Stimulated activated CD8-positive, alpha-beta memory T cell treated with anti-CD3 and anti-CD28 coated beads, Interleukin-7, amount 100 ng/mL, for 48 hours (primary cell): ENCODE measurements around the gene FAM118A.
"Not testable (repeated sequence)": the region's sequence is repeated elsewhere in the genome, so short reads cannot be mapped to it uniquely, and the experiment has no call there.

Experiments used
- DNase-seq, 2 donors: peaks; one replicate each; pipeline ENCODE4 v3.0.0-alpha.2; 2020; ENCODE audit warnings: low read depth in 1 of 2; ENCODE audit errors: extremely low read depth in 1 of 2

Gene FAM118A

DNA sequence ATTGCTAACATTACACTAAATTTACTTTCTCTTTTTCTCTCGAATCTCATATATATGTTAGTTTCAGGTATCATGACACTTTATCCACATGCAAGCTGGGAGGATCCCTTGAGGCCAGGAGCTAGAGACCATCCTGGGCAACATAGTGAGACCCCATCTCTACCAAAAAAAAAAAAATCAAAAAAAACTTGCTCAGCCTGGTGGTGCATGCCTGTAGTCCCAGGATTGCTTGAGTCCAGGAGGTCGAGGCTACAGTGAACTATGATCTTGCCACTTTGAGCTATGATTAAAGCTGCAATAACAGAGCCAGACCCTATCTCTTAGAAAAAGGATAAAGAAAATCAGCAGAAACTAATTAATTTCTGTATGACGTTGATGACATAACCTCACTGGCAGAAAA, 28.7 kb upstream of the FAM118A start:
- no peak for DNase-seq

- DNase-seq = no peak
Measured at GRCh38 chr22:45284705-45285262, 24.9 kb upstream of the FAM118A start, which contains the start of gene UPK3A. UPK3A (plus strand) TSS chr22:45284949; CDS start chr22:45285014, 65 bp downstream.

DNA sequence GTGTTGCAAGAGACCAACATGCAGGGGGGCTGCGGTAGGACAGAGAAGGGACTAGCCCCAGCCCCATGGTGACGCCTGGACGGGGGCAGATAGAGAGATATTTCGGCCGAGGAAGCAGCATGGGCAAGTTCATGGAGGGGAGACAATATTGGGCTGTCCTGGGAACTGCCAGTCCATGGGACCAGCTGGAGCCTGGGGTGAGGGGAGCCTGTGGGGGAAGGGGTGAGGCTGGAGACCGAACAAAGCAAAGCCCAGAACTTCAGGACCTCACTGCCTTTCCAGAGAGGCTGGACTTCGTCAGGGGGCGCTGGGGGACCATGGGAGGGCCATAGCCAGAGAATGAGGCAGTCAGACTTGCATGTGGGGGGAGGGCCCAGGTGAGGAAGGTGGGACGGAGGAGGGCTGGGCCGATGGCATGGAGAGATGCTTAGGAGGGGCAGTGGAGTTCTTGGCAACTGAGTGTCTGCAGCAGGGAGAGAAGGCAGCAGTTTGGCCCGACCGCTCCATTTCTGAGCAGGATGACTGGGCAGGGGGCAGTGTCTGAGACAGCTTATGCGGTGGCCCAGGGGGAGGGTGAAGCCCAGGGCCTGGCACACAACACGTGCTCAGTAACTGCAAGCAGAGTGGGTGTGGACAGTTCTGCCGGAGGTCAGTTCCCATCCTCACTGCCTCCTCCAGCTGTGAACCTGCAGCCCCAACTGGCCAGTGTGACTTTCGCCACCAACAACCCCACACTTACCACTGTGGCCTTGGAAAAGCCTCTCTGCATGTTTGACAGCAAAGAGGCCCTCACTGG, 24.3 kb upstream of the FAM118A start:
- no peak for DNase-seq

GRCh38 chr22:45286854-45287551, 22.7 kb upstream of the FAM118A start:
- no peak for DNase-seq

DNA sequence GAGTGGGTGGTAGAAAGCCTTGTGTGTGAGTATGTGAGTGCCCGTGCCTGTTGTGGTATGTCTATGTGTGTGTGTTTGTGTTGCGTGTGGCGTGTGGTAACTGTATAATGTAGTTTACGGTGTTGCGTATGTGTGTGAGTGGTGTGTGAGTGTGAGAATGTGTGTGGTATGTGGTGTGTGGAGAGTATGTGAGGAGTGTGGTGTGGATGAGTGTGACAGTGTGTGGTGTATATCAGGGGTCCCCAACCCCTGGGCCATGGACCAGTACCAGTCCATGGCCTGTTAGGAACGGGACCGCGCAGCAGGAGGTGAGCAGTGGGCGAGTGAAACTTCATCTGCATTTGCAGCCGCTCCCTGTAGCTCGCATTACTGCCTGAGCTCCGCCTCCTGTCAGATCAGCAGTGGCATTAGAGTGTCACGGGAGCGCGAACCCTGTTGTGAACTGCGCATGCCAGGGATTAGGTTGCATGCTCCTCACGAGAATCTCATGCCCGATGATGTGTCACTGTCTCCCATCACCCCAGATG, 19.3 kb upstream of the FAM118A start:
- DNase-seq = no peak

DNA sequence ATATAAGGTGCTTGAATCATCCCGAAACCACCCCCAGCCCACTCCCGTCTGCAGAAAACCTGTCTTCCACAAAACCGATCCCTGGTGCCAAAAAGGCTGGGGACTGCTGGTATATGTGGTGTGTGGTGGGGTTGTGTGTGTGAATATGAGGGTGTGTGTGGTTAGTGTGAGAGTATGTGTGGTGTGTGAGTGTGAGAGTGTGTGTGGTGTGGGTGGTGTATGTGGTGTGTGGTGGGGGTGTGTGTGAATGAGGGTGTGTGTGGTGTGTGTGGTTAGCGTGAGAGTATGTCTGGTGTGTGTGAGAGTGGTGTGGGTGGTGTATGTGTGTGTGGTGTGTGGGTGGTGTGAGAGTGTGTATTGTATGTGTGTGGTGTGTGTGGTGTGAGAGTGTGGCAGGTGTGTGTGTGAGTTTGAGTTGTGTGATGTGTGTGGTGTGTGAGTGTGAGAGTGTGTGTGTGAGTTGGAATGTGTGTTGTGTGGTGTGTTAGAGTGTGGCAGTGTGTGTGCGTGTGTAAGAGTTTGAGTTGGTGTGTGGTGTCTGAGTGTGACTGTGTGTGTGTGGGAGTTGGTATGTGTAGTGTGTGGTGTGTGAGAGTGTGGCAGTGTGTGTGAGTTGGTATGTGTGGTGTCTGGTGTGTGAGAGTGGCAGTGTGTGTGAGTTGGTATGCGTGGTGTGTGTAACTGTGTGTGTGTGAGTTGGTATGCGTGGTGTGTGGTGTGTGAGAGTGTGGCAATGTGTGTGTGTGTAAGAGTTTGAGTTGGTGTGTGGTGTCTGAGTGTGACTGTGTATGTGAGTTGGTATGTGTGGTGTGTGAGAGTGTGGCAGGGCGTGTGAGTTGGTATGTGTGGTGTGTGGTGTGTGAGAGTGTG, 18.4 kb upstream of the FAM118A start:
- no peak for DNase-seq

DNA sequence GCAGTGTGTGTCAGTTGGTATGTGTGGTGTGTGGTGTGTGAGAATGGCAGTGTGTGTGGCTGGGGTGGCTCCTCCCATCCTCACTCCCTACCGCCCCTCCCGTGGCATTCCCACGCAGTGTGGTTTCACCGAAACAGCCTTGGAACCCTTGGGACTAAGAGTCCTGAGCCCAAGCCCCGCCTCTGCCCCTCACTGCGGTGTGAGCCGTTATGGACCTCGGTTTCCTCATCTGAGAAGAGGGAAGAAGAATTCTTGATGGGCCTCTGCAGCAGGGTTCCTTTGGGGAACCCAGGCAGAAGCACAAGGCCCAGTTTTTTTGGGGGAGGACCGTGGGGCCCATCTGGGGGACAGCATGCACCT, 17.8 kb upstream of the FAM118A start:
- DNase-seq = no peak

- DNase-seq = no peak
Measured at GRCh38 chr22:45292731-45293442, 16.8 kb upstream of the FAM118A start.

GRCh38 chr22:45294030-45294429, 15.7 kb upstream of the FAM118A start:
- DNase-seq = no peak

DNA sequence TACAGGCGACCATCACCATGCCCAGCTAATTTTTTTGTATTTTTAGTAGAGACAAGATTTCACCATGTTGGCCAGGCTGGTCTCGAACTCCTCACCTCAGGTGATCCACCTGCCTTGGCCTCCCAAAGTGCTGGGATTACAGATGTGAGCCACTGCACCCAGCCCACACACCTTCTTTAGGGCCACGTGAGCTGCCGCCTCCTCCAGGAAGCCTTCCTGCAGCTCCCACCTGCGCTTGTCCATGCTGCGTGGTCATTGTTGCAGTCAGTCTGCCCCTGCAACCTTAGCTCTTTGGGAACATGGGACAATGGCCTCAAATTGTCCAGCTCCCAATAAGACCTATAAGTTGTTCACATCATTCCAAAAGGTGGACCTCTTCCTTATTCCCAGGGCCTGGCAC, 14.7 kb upstream of the FAM118A start:
- not testable (repeated sequence) for DNase-seq

DNA sequence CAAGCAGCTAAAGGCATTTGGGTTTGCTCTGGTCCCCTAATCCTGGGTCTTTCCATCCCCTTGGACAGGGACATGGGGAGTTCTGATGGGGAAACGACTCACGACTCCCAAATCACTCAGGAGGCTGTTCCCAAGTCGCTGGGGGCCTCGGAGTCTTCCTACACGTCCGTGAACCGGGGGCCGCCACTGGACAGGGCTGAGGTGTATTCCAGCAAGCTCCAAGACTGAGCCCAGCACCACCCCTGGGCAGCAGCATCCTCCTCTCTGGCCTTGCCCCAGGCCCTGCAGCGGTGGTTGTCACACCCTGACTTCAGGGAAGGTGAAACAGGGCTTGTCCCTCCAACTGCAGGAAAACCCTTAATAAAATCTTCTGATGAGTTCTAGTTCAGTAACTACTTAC, 14.2 kb upstream of the FAM118A start:
- DNase-seq = no peak

DNA sequence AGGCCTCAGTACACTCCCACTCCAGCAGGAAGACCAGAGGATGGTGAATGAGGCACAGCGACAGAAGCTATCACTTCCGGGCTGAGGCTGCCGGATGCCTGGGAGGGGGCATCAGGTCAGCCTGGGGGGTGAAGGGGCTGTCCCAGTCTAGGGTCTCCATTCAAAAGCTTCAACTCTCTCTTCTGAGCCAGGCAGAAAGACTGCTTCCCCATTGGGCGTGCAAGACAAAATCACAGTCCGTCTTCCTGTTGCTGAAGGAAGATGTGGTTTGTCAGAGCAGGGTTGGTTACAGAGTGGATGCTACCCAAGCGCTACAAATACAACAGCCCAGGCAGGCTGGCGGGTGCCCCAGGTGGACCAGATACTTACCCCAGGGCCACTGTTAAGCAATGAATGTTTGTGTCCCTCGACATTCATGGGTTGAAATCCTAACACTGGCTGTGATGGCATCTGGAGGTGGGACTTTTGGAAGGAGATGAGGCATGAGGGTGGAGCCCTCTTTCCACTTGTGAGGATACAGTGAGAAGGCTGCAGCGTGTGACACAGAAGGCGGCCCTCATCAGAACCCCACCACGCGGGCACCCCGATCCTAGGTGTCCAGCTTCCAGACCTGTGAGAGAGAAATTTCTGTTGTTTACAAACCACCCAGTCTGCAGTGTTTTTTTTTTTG, 13.0 kb upstream of the FAM118A start:
- no peak for DNase-seq

- no peak for DNase-seq
Measured at GRCh38 chr22:45298934-45299505, 10.7 kb upstream of the FAM118A start.

GRCh38 chr22:45302751-45303150, 7.0 kb upstream of the FAM118A start:
- no peak for DNase-seq

DNA sequence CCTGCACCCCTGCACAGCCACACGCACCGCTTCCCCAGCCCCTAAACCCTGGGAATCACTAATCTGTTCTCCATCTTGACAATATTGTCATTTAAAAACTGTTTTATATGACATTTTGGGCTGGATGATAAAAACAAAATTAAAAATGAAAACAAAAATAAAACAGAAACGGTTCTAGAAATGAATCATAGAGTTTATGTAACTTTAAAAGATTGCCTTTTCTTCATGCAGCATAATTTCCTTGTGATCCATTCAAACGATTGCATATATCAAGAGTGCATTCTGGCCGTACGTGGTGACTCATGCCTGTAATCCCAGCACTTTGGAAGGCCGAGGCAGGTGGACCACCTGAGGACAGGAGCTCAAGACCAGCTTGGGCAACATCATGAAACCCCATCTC, 6.6 kb upstream of the FAM118A start:
- no peak for DNase-seq

- DNase-seq = no peak
Measured at GRCh38 chr22:45304971-45305370, 4.8 kb upstream of the FAM118A start.

DNA sequence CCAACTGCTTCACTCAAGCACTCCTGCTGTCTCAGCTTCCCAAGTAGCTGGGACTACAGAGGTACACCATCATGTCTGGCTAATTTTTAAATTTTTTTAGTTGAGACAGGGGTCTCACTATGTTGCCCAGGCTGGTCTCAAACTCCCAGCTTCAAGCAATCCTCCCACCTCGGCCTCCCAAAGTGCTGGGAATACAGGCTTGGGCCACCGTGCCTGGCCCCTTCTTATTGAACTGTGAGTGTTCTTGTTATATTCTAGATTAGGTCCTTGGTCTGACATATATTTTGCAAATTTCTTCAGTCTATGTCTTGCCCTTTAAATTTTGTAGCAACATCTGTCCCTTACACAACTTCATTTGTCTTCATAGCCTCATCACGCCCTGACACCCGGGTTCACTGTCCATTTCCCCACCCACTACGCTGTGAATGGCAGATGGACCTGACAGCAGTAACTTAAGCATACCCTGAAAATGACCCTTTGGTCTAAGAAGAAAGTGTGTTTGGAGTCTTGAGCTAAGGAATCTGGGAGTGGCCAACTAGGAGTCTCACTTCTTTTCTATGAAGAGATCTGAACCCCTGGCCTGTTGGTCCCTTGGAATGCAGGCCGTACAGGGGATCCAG, 4.2 kb upstream of the FAM118A start:
- DNase-seq = no peak

DNA sequence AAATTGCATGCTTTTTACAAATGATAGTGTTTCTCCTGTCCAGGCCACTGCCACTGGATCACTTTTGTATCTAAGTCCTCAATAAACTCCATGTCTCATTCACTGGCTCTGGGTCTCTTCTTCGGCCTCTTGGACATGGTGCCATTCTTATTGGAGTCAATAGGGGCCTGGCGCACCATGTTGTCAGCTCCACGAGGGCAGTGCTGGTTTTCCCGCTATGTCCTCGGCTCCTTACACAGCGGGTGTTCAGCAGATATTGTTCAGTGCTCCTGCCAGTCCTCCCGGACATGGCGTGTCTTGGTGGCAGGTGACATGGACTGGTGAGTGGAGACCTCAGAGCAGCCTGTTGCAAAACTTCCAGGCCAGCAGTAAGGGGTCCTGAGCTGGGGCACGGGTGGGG, 3.6 kb upstream of the FAM118A start:
- DNase-seq = no peak

GRCh38 chr22:45308391-45308956, 1.3 kb upstream of the FAM118A start:
- no peak for DNase-seq
